ENCODE measurements around the gene HS6ST2. TPM values are rescaled to one million over a fixed set of nuclear protein-coding genes. Genes with fewer than 3 reads are reported as not detected.
A peak's percentile ranks its signal among the peaks of the same experiment; 100 is the strongest.

HS6ST2 gene
- total RNA-seq, 4 donors from 2014 or later = 0.77 to 9.7 (median 1.9) TPM

- Histone ChIP-seq H3K4me3 (no peak overlapping the region), H3K4me1 (no peaks in the 10 kb centered on the region), H3K27me3 (peaks cover 0 to 8% of the 10 kb centered on the region in 2 donors), H3K27ac (no peak overlapping the region), H3K9me3 (no peaks in the 10 kb centered on the region), H3K36me3 (peaks cover 0 to 2% of the 10 kb centered on the region in 2 donors)
- intact Hi-C loops (cut with DNase I; ENCODE audit: low total_unique reads) = no loop called here
- TF ChIP-seq POLR2A (IDR thresholded peaks at IDR 0.05) = no peak
- TF ChIP-seq, protein P1, sequence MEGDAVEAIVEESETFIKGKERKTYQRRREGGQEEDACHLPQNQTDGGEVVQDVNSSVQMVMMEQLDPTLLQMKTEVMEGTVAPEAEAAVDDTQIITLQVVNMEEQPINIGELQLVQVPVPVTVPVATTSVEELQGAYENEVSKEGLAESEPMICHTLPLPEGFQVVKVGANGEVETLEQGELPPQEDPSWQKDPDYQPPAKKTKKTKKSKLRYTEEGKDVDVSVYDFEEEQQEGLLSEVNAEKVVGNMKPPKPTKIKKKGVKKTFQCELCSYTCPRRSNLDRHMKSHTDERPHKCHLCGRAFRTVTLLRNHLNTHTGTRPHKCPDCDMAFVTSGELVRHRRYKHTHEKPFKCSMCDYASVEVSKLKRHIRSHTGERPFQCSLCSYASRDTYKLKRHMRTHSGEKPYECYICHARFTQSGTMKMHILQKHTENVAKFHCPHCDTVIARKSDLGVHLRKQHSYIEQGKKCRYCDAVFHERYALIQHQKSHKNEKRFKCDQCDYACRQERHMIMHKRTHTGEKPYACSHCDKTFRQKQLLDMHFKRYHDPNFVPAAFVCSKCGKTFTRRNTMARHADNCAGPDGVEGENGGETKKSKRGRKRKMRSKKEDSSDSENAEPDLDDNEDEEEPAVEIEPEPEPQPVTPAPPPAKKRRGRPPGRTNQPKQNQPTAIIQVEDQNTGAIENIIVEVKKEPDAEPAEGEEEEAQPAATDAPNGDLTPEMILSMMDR (IDR thresholded peaks at IDR 0.05) = no peak
- DNase-seq = no peak
These were observed 122.0 kb downstream of the HS6ST2 start for GRCh38 chrX:132836471-132836870.

- Histone ChIP-seq H3K4me1 (no peaks in the 10 kb centered on the region), H3K27ac (no peak overlapping the region), H3K9me3 (no peaks in the 10 kb centered on the region), H3K4me3 (no peak overlapping the region), H3K36me3 (peaks cover 0 to 2% of the 10 kb centered on the region in 2 donors), H3K27me3 (peaks cover 0 to 8% of the 10 kb centered on the region in 2 donors)
- DNase-seq = no peak
- TF ChIP-seq, protein P1 (IDR thresholded peaks at IDR 0.05) = no peak
- no peak for TF ChIP-seq POLR2A (IDR thresholded peaks at IDR 0.05)
- intact Hi-C loops (cut with DNase I; ENCODE audit: low total_unique reads) = no loop called here
These were observed 123.7 kb downstream of the HS6ST2 start for GRCh38 chrX:132834741-132835140.

GRCh38 chrX:132834109-132834508 lies 124.3 kb downstream of the HS6ST2 start:
- intact Hi-C loops (cut with DNase I; ENCODE audit: low total_unique reads) = no loop called here
- DNase-seq = no peak
- H3K4me3 ChIP-seq = no peak overlapping the region
- no peaks in the 10 kb centered on the region for H3K9me3 ChIP-seq
- H3K4me1 ChIP-seq = no peaks in the 10 kb centered on the region
- no peak overlapping the region for H3K27ac ChIP-seq
- no peak for TF ChIP-seq POLR2A (IDR thresholded peaks at IDR 0.05)
- TF ChIP-seq, protein P1 (IDR thresholded peaks at IDR 0.05) = no peak
- peaks cover 0 to 6% of the 10 kb centered on the region in 2 donors for H3K27me3 ChIP-seq
- peaks cover 0 to 2% of the 10 kb centered on the region in 2 donors for H3K36me3 ChIP-seq

DNA sequence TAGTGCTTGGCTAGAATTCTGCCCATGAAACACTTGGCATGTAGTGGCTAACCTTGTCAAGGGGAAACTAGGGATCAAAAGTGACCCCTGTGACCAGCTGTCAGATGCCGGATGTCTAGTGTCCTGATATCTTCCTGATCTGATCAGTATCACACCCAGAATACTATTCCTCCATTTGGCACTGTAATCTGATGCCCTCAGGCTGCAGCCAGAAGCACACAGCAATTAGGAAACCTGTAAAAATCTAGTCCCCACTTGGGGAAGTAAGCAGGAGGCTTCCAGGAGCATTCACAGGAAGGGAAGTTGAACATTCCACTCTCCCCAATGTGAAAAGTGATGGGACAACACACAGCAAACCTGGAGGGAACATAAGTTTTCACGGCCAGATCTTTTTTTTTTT lies 125.1 kb downstream of the HS6ST2 start:
- H3K9me3 ChIP-seq = no peaks in the 10 kb centered on the region
- no peak overlapping the region for H3K27ac ChIP-seq
- no peaks in the 10 kb centered on the region for H3K4me1 ChIP-seq
- TF ChIP-seq POLR2A (IDR thresholded peaks at IDR 0.05) = no peak
- TF ChIP-seq, protein P1 (IDR thresholded peaks at IDR 0.05) = no peak
- peaks cover 0 to 2% of the 10 kb centered on the region in 2 donors for H3K36me3 ChIP-seq
- DNase-seq = no peak
- peaks cover 0 to 6% of the 10 kb centered on the region in 2 donors for H3K27me3 ChIP-seq
- no peak overlapping the region for H3K4me3 ChIP-seq
- intact Hi-C loops (cut with DNase I; ENCODE audit: low total_unique reads) = no loop called here

DNA sequence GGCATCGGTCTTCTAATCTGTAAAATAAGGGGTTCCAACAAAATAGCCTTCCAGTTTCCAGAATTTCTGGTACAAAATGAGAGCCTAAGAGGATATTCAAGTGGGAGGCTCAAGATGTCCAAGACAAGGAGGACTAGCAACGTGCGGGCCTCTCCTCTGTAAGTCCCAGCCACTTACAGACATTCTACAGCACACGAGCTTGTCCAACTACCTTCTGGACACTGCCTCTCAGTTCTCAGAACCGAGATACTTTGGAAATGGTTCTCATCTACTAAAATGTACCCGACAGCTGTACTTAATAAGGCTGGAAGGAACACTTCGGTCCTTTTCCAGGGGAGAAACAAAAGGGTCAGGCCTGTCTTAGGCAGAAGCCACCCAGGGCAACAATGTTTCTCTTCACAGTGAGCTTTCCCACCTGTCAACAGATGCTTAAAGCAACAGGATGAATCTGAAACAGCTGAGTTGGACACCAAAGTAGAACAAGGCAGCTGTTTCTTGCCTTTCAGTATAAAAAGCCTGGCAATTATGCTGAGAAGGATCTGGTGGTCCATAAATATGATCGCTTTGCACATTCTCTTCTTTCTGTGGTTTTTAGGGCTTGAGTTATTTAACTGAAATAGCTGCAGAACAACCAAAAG lies 127.0 kb downstream of the HS6ST2 start:
- no peak for DNase-seq
- Histone ChIP-seq H3K36me3 (peaks cover 0 to 2% of the 10 kb centered on the region in 2 donors), H3K27ac (peak overlapping the region; percentile 31 to 45), H3K4me3 (no peak overlapping the region), H3K27me3 (peaks cover 0 to 6% of the 10 kb centered on the region in 2 donors), H3K9me3 (no peaks in the 10 kb centered on the region), H3K4me1 (no peaks in the 10 kb centered on the region)
- intact Hi-C loops (cut with DNase I; ENCODE audit: low total_unique reads) = no loop called here
- TF ChIP-seq, protein P1 (IDR thresholded peaks at IDR 0.05) = no peak
- TF ChIP-seq POLR2A (IDR thresholded peaks at IDR 0.05) = no peak
